Mesendoderm (in vitro differentiated cells): ENCODE data around the gene NASP.

Experiments used
- DNase-seq: peaks from one replicate; pipeline ENCODE4 v3.0.0; 2013
- H2AK5ac ChIP-seq: 2 replicates; pipeline ENCODE4 v1.6.1; 2013; ENCODE audit warnings: low read length, inconsistent platforms
- H2BK120ac ChIP-seq: 2 replicates; pipeline ENCODE4 v1.6.1; 2013; ENCODE audit warnings: low read depth, mild to moderate bottlenecking, low read length, moderate library complexity, mixed read lengths
- H2BK15ac ChIP-seq: replicated peaks from 2 replicates; pipeline ENCODE4 v1.6.1; 2013; ENCODE audit warnings: low read depth, mild to moderate bottlenecking, moderate library complexity
- H2BK5ac ChIP-seq: 2 replicates; pipeline ENCODE4 v1.6.1; 2013; ENCODE audit warnings: low read length, inconsistent platforms
- H3K18ac ChIP-seq: 2 replicates; pipeline ENCODE4 v1.6.1; 2013; ENCODE audit warnings: mild to moderate bottlenecking, low read length, mixed read lengths
- H3K23ac ChIP-seq: one replicate; pipeline ENCODE4 v1.6.1; 2013; ENCODE audit warnings: low read length
- H3K27ac ChIP-seq: 2 replicates; pipeline ENCODE4 v1.5.1; 2013; ENCODE audit warnings: low read depth, mild to moderate bottlenecking, inconsistent platforms, low read length, moderate library complexity
- H3K27me3 ChIP-seq: 2 replicates; pipeline ENCODE4 v1.6.1; 2013; ENCODE audit warnings: low read length, control low read depth, mild to moderate bottlenecking, inconsistent platforms; ENCODE audit not compliant: insufficient read depth, poor library complexity
- H3K36me3 ChIP-seq: 2 replicates; pipeline ENCODE4 v1.6.1; 2013; ENCODE audit warnings: low read length, inconsistent platforms; ENCODE audit not compliant: control insufficient read depth, insufficient read depth
- H3K4ac ChIP-seq: one replicate; pipeline ENCODE4 v1.6.1; 2013; ENCODE audit warnings: low read depth, mild to moderate bottlenecking, low read length, moderate library complexity
- H3K4me1 ChIP-seq: 2 replicates; pipeline ENCODE4 v1.6.1; 2013; ENCODE audit warnings: low read depth, low read length, inconsistent platforms; ENCODE audit not compliant: control insufficient read depth
- H3K4me2 ChIP-seq: 2 replicates; pipeline ENCODE4 v1.6.1; 2013; ENCODE audit warnings: low read length
- H3K4me3 ChIP-seq: 2 replicates; pipeline ENCODE4 v1.5.1; 2013; ENCODE audit warnings: mild to moderate bottlenecking, low read length
- H3K56ac ChIP-seq: one replicate; pipeline ENCODE4 v1.6.1; 2013; ENCODE audit warnings: low read length
- H3K79me1 ChIP-seq: 2 replicates; pipeline ENCODE4 v1.6.1; 2013; ENCODE audit warnings: low read length, inconsistent platforms
- H3K79me2 ChIP-seq: 2 replicates; pipeline ENCODE4 v1.6.1; 2013; ENCODE audit warnings: mild to moderate bottlenecking, low read length; ENCODE audit not compliant: control insufficient read depth, insufficient read depth
- H3K9ac ChIP-seq: 2 replicates; pipeline ENCODE4 v1.6.1; 2013; ENCODE audit warnings: low read length, inconsistent platforms
- H4K5ac ChIP-seq: one replicate; pipeline ENCODE4 v1.6.1; 2013; ENCODE audit warnings: low read length
- H4K8ac ChIP-seq: one replicate; pipeline ENCODE4 v1.6.1; 2013; ENCODE audit warnings: low read depth, mild to moderate bottlenecking, control low read depth, low read length, moderate library complexity
- WGBS: extraction: QIAGEN DNeasy Blood & Tissue Kit; methylation state at CpG from one replicate; pipeline ENCODE4 v1.1.7; 2013; ENCODE audit warnings: low lambda C conversion rate, missing lambda C conversion rate; ENCODE audit not compliant: insufficient coverage; ENCODE audit errors: extremely low coverage; 5-methylcytosine and 5-hydroxymethylcytosine counted together

Gene NASP

GRCh38 chr1:45608175-45609156 is 24.6 kb downstream of the NASP start:
- H3K36me3 ChIP-seq, result peaks cover 11% of the 10 kb centered on the region
- H3K18ac ChIP-seq, result no peak overlapping the region
- no peak overlapping the region for H3K56ac ChIP-seq
- no peak overlapping the region for H3K27ac ChIP-seq
- peaks cover 19% of the 10 kb centered on the region for H3K79me1 ChIP-seq
- no peak overlapping the region for H2AK5ac ChIP-seq
- H3K27me3 ChIP-seq, result no peaks in the 10 kb centered on the region
- H3K4me2 ChIP-seq, result no peak overlapping the region
- H4K8ac ChIP-seq, result no peak overlapping the region
- WGBS, result no CpG with 5 or more reads among the region's 5 CpGs
- H2BK120ac ChIP-seq, result no peak overlapping the region
- H3K79me2 ChIP-seq, result peaks cover 29% of the 10 kb centered on the region
- H3K9ac ChIP-seq, result no peak overlapping the region
- DNase-seq, result no peak
- no peak overlapping the region for H3K4me3 ChIP-seq
- no peaks in the 10 kb centered on the region for H3K4me1 ChIP-seq
- H4K5ac ChIP-seq, result no peak overlapping the region
- H3K23ac ChIP-seq, result no peak overlapping the region
- H2BK5ac ChIP-seq, result no peak overlapping the region
- H3K4ac ChIP-seq, result no peak overlapping the region
- H2BK15ac ChIP-seq, result no peak overlapping the region

DNA sequence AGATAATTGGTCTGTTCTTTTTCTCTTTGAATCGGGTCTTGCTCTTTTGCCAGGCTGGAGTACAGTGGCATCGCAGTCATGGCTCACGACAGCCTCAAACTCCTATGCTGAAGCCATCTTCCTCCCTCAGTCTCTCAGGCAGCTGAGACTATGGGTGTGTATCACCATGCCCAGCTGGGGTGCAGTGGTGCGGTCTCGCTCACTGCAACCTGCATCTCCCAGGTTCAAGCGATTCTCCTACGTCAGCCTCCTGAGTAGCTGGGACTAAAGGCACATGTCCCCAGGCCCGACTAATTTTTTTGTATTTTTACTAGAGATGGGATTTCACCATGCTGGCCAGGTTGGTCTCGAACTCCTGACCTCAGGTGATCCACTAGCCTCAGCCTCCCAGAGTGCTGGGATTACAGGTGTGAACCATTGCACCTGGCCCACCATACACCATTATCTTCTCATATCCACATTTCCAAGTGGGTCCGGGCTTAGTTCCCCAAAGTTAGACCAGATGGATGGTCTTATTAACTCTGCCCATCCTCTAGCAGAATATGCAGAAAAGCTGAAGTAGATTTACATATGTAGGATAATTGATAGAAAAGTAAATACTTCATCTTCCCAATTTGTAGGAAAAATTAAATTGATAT is 26.9 kb downstream of the NASP start:
- WGBS, result no CpG with 5 or more reads among the region's 10 CpGs
- no peak overlapping the region for H2BK5ac ChIP-seq
- H3K27me3 ChIP-seq, result no peaks in the 10 kb centered on the region
- peaks cover 16% of the 10 kb centered on the region for H3K79me1 ChIP-seq
- no peak overlapping the region for H4K5ac ChIP-seq
- no peak overlapping the region for H3K18ac ChIP-seq
- peaks cover 24% of the 10 kb centered on the region for H3K79me2 ChIP-seq
- H4K8ac ChIP-seq, result no peak overlapping the region
- no peak overlapping the region for H3K4me2 ChIP-seq
- no peak for DNase-seq
- no peak overlapping the region for H2BK15ac ChIP-seq
- no peak overlapping the region for H2AK5ac ChIP-seq
- H3K56ac ChIP-seq, result no peak overlapping the region
- no peaks in the 10 kb centered on the region for H3K4me1 ChIP-seq
- H3K36me3 ChIP-seq, result peaks cover 21% of the 10 kb centered on the region
- H3K23ac ChIP-seq, result no peak overlapping the region
- H3K4ac ChIP-seq, result no peak overlapping the region
- H3K9ac ChIP-seq, result no peak overlapping the region
- H3K4me3 ChIP-seq, result no peak overlapping the region
- H3K27ac ChIP-seq, result no peak overlapping the region
- H2BK120ac ChIP-seq, result no peak overlapping the region

DNA sequence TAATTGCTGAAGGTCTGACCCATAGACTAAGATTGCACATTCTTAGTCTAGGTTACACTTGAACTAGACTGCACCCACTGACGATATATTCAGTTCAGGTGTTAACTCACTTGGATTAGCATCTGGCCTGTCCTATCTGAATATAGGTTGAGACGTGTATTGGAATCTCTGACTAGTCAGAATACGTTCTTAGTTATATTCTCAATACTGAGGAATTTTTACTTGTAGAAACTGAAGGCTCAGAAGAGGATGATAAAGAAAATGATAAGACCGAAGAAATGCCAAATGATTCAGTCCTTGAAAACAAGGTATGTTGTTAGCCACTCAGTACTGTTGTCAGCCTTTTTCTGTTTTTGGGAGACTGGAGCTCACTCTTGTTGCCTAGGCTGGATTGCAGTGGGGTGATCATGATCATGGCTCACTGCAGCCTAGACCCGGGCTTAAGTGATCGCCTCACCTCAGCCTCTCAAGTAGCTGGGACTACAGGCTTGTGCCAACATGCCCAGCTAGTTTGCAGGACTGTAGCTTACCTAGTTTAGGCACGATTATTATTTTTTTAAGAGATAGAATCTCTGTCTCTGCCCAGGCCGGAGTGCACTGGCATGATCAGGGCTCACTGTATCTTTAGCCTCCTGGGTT is 29.2 kb downstream of the NASP start:
- H3K27ac ChIP-seq, result no peak overlapping the region
- H3K4ac ChIP-seq, result no peak overlapping the region
- H3K23ac ChIP-seq, result no peak overlapping the region
- no peak overlapping the region for H3K9ac ChIP-seq
- no peak overlapping the region for H3K4me3 ChIP-seq
- H3K27me3 ChIP-seq, result no peaks in the 10 kb centered on the region
- H2BK15ac ChIP-seq, result no peak overlapping the region
- no peak overlapping the region for H4K8ac ChIP-seq
- peaks cover 29% of the 10 kb centered on the region for H3K36me3 ChIP-seq
- no peak overlapping the region for H3K56ac ChIP-seq
- DNase-seq, result no peak
- H2AK5ac ChIP-seq, result no peak overlapping the region
- H2BK120ac ChIP-seq, result no peak overlapping the region
- H3K79me2 ChIP-seq, result peaks cover 11% of the 10 kb centered on the region
- no peak overlapping the region for H3K4me2 ChIP-seq
- no peaks in the 10 kb centered on the region for H3K4me1 ChIP-seq
- peaks cover 10% of the 10 kb centered on the region for H3K79me1 ChIP-seq
- whole genome bisulfite sequencing, result no CpG with 5 or more reads among the region's 8 CpGs
- H4K5ac ChIP-seq, result no peak overlapping the region
- no peak overlapping the region for H3K18ac ChIP-seq
- H2BK5ac ChIP-seq, result no peak overlapping the region

- peaks cover 27% of the 10 kb centered on the region for H3K36me3 ChIP-seq
- no peak overlapping the region for H3K4ac ChIP-seq
Observed at GRCh38 chr1:45615885-45616284, 32.0 kb downstream of the NASP start.

GRCh38 chr1:45617618-45618017 is 33.8 kb downstream of the NASP start:
- no peak overlapping the region for H3K56ac ChIP-seq
- H3K27ac ChIP-seq, result no peak overlapping the region
- no peak overlapping the region for H3K4me2 ChIP-seq
- no peak overlapping the region for H2BK120ac ChIP-seq
- H4K5ac ChIP-seq, result no peak overlapping the region
- no peaks in the 10 kb centered on the region for H3K4me1 ChIP-seq
- WGBS, result no CpG with 5 or more reads among the region's 4 CpGs
- no peak overlapping the region for H3K18ac ChIP-seq
- H3K79me1 ChIP-seq, result peaks cover 1% of the 10 kb centered on the region
- H3K4ac ChIP-seq, result no peak overlapping the region
- peaks cover 2% of the 10 kb centered on the region for H3K79me2 ChIP-seq
- DNase-seq, result no peak
- no peak overlapping the region for H3K4me3 ChIP-seq
- no peak overlapping the region for H3K9ac ChIP-seq
- no peaks in the 10 kb centered on the region for H3K27me3 ChIP-seq
- H3K36me3 ChIP-seq, result peaks cover 27% of the 10 kb centered on the region
- H2BK15ac ChIP-seq, result no peak overlapping the region
- H2AK5ac ChIP-seq, result no peak overlapping the region
- H3K23ac ChIP-seq, result no peak overlapping the region
- H4K8ac ChIP-seq, result no peak overlapping the region
- no peak overlapping the region for H2BK5ac ChIP-seq

More at GRCh38 chr1:45615885-45616284, 32.0 kb downstream of the NASP start:
- no peak overlapping the region for H4K8ac ChIP-seq
- no peak overlapping the region for H2BK5ac ChIP-seq
- H3K27ac ChIP-seq, result no peak overlapping the region
- no peaks in the 10 kb centered on the region for H3K27me3 ChIP-seq
- H2BK120ac ChIP-seq, result no peak overlapping the region
- peaks cover 5% of the 10 kb centered on the region for H3K79me1 ChIP-seq
- no peak overlapping the region for H2AK5ac ChIP-seq
- H3K9ac ChIP-seq, result no peak overlapping the region
- H3K4me2 ChIP-seq, result no peak overlapping the region
- H3K23ac ChIP-seq, result no peak overlapping the region
- H3K18ac ChIP-seq, result no peak overlapping the region
- peaks cover 5% of the 10 kb centered on the region for H3K79me2 ChIP-seq
- H2BK15ac ChIP-seq, result no peak overlapping the region
- no CpG with 5 or more reads among the region's 1 CpG for WGBS
- no peaks in the 10 kb centered on the region for H3K4me1 ChIP-seq
- DNase-seq, result no peak
- no peak overlapping the region for H3K4me3 ChIP-seq
- no peak overlapping the region for H4K5ac ChIP-seq
- H3K56ac ChIP-seq, result no peak overlapping the region
